ENCODE data around the gene LEFTY1. TPM values are rescaled to one million over a fixed set of nuclear protein-coding genes. Genes with fewer than 3 reads are reported as not detected.

Gene LEFTY1
- total and polyA plus RNA-seq, 4 donors = 0.42 to 1.4 (median 0.87) TPM

GRCh38 chr1:225860107-225860506 lies 28.8 kb downstream of the LEFTY1 start:
- WGBS = 95% methylated on average over 5 of the region's 5 CpGs

GRCh38 chr1:225859151-225859550 lies 29.8 kb downstream of the LEFTY1 start:
- H3K27ac ChIP-seq (ENCODE audit: low read depth in 1 of 2, low read length in 2 of 2) = no peak overlapping the region

More at GRCh38 chr1:225860107-225860506, 28.8 kb downstream of the LEFTY1 start:
- Histone ChIP-seq H3K4me1 (ENCODE audit: control insufficient read depth in 4 of 4, insufficient read depth in 4 of 4, low read length in 3 of 4) (no peaks in the 10 kb centered on the region), H3K4me3 (ENCODE audit: low read depth in 1 of 3, low read length in 3 of 3) (no peak overlapping the region), H3K36me3 (ENCODE audit: control insufficient read depth in 4 of 4, insufficient read depth in 3 of 4, low read depth in 1 of 4, low read length in 3 of 4) (peaks cover 17 to 64% (median 44%) of the 10 kb centered on the region in 4 donors), H3K9me3 (ENCODE audit: control insufficient read depth in 4 of 4, low read length in 3 of 4) (no peaks in the 10 kb centered on the region), H3K27me3 (ENCODE audit: control insufficient read depth in 4 of 4, insufficient read depth in 4 of 4, low read length in 3 of 4) (no peaks in the 10 kb centered on the region), H3K27ac (ENCODE audit: low read depth in 1 of 2, low read length in 2 of 2) (no peak overlapping the region), H3K9ac (ENCODE audit: low read depth in 1 of 2, low read length in 2 of 2) (no peak overlapping the region)
- TF ChIP-seq NR2F2 (IDR thresholded peaks at IDR 0.05) (no peak), GABPA (IDR thresholded peaks at IDR 0.05 in 1 of 2, conservative IDR thresholded peaks at IDR 0.05 in 1 of 2) (no peak), HNF4G (IDR thresholded peaks at IDR 0.05) (no peak), YY1 (IDR thresholded peaks at IDR 0.05) (no peak)
- no peak for DNase-seq (ENCODE audit: low spot score)

More at GRCh38 chr1:225859151-225859550, 29.8 kb downstream of the LEFTY1 start:
- 94% methylated on average over 5 of the region's 5 CpGs for WGBS
- no peak overlapping the region for H3K9ac ChIP-seq (ENCODE audit: low read depth in 1 of 2, low read length in 2 of 2)
- H3K4me3 ChIP-seq (ENCODE audit: low read depth in 1 of 3, low read length in 3 of 3) = no peak overlapping the region
- peaks cover 20 to 67% (median 47%) of the 10 kb centered on the region in 4 donors for H3K36me3 ChIP-seq (ENCODE audit: control insufficient read depth in 4 of 4, insufficient read depth in 3 of 4, low read depth in 1 of 4, low read length in 3 of 4)
- no peaks in the 10 kb centered on the region for H3K27me3 ChIP-seq (ENCODE audit: control insufficient read depth in 4 of 4, insufficient read depth in 4 of 4, low read length in 3 of 4)
- TF ChIP-seq NR2F2 (IDR thresholded peaks at IDR 0.05) = no peak
- TF ChIP-seq FOXA2 (IDR thresholded peaks at IDR 0.05) = no peak
- no peak for TF ChIP-seq CTCF (IDR thresholded peaks at IDR 0.05; ENCODE audit: low read depth, low read length, missing input control)
- no peak for TF ChIP-seq YY1 (IDR thresholded peaks at IDR 0.05)
- TF ChIP-seq GABPA (IDR thresholded peaks at IDR 0.05 in 1 of 2, conservative IDR thresholded peaks at IDR 0.05 in 1 of 2) = no peak
- TF ChIP-seq EGR1 (IDR thresholded peaks at IDR 0.05; ENCODE audit: low read depth in 2 of 2) = no peak
- TF ChIP-seq TAF1 (conservative IDR thresholded peaks at IDR 0.05) = no peak
- no peak for TF ChIP-seq FOXA1 (IDR thresholded peaks at IDR 0.05)
- no peak for TF ChIP-seq JUND (IDR thresholded peaks at IDR 0.05)
- TF ChIP-seq HNF4A (conservative IDR thresholded peaks at IDR 0.05) = no peak
- no peak for TF ChIP-seq ATF3 (IDR thresholded peaks at IDR 0.05)
- no peak for TF ChIP-seq SP1 (IDR thresholded peaks at IDR 0.05)
- TF ChIP-seq RAD21 (IDR thresholded peaks at IDR 0.05) = no peak
- no peak for TF ChIP-seq ZBTB33 (IDR thresholded peaks at IDR 0.05)
- no peak for TF ChIP-seq MAX (IDR thresholded peaks at IDR 0.05)
- no peak for TF ChIP-seq HNF4G (IDR thresholded peaks at IDR 0.05)
- no peak for TF ChIP-seq REST (IDR thresholded peaks at IDR 0.05)
- no peaks in the 10 kb centered on the region for H3K9me3 ChIP-seq (ENCODE audit: control insufficient read depth in 4 of 4, low read length in 3 of 4)
- H3K4me1 ChIP-seq (ENCODE audit: control insufficient read depth in 4 of 4, insufficient read depth in 4 of 4, low read length in 3 of 4) = no peaks in the 10 kb centered on the region
- no peak for DNase-seq (ENCODE audit: low spot score)
